Activated T-helper 17 cell treated with anti-CD3 and anti-CD28 coated beads, Interleukin-2, amount 50 U/mL, for 72 hours (primary cell): ENCODE results near the gene MPHOSPH9. TPM values are rescaled to one million over a fixed set of nuclear protein-coding genes. Genes with fewer than 3 reads are reported as not detected.
A peak's percentile ranks its signal among the peaks of the same experiment; 100 is the strongest.

Experiments used
- ATAC-seq: fragments of 150-1000 bp; cut with Tn5 transposase; replicated peaks from 2 replicates; pipeline ENCODE4 v1.10.0; 2021; ENCODE audit warnings: mild to moderate bottlenecking, moderate library complexity
- H3K27ac Mint-ChIP-seq: one replicate; pipeline ENCODE4 v1.8.0; 2022; ENCODE audit warnings: mixed read lengths
- H3K27me3 Mint-ChIP-seq: one replicate; pipeline ENCODE4 v1.8.0; 2022; ENCODE audit warnings: mixed read lengths
- H3K36me3 Mint-ChIP-seq: one replicate; pipeline ENCODE4 v1.8.0; 2022; ENCODE audit warnings: low read depth, mild to moderate bottlenecking, mixed read lengths
- H3K4me1 Mint-ChIP-seq: one replicate; pipeline ENCODE4 v1.8.0; 2022; ENCODE audit warnings: mixed read lengths
- H3K4me3 Mint-ChIP-seq: one replicate; pipeline ENCODE4 v1.8.0; 2022; ENCODE audit warnings: mild to moderate bottlenecking, mixed read lengths
- H3K9me3 Mint-ChIP-seq: one replicate; pipeline ENCODE4 v1.8.0; 2022; ENCODE audit warnings: mixed read lengths
- total RNA-seq, 2 donors: library from RNA; stranded (reverse); gene quantifications; one replicate each; pipeline ENCODE4 v1.2.3, GENCODE V29; 2022

Gene MPHOSPH9
- total RNA-seq, 2 donors from 2014 or later, result 72.3 to 77.1 TPM

DNA sequence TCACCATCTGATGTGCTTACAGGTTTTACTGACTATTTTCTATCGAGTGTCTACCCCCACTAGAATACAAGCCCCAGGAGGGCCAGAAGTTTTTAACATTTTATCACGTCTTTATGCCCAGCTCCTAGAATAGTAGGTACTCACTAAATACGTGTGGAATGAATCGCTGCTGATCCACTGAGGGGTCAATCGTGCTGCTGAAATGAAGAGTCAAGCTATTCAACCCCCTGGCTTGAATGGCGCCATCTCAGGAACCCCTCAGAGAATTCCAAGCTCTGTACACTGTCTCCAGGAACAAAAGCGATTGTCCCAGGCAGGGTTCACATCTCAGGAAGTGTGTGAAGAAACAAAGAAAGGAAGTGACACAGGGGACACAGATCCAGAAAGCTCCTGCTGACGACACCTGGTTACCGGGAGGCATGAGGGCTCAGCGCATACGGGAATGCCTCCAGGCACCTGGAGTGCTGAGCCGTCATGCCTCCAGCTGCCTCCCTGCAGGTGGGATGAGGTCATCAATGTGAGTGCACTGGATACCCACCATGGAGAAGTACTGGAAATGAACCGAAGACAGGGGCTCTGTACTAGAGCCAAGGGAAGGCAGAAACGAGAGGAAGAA is 127.6 kb downstream of the MPHOSPH9 start:
- peaks cover 22% of the 10 kb centered on the region for H3K4me1 Mint-ChIP-seq
- H3K27ac Mint-ChIP-seq, result peak overlapping the region; percentile 95
- no peak for ATAC-seq
- H3K27me3 Mint-ChIP-seq, result no peaks in the 10 kb centered on the region
- H3K4me3 Mint-ChIP-seq, result peak overlapping the region; percentile 74
- H3K36me3 Mint-ChIP-seq, result no peaks in the 10 kb centered on the region
- H3K9me3 Mint-ChIP-seq, result no peaks in the 10 kb centered on the region

DNA sequence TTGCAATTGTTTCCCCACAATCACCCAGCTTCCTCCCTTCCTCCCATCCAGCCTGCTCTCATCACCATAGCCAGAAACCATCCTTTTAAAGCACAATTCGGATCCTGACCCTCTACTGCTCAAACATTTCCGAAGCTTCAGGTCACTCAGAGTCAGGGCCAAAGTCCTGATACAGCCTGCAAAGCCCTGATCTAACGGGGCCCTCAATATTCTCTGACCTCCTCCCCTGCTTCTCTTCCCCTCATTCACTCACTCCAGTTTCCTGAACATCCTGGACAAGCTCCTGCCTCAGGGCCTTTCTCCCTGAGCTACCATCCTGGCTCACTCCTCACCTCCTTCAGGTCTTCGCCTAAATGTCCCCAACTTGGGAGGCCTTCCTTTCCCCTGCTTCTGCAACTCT is 128.1 kb downstream of the MPHOSPH9 start:
- Mint-ChIP-seq H3K27me3 (no peaks in the 10 kb centered on the region), H3K4me1 (peaks cover 22% of the 10 kb centered on the region), H3K27ac (no peak overlapping the region)

More for the DNA sequence above, 128.1 kb downstream of the MPHOSPH9 start:
- ATAC-seq, result no peak
- Mint-ChIP-seq H3K9me3 (no peaks in the 10 kb centered on the region), H3K4me3 (no peak overlapping the region), H3K36me3 (no peaks in the 10 kb centered on the region)

Other genes starting within 250 kb of the MPHOSPH9 start
- 1 to 10 TPM; 4.1 to 4.6 TPM for gene PITPNM2, start 82.1 kb downstream of the MPHOSPH9 start, total RNA-seq
- gene MTRFR, start 295 bp upstream of the MPHOSPH9 start, total RNA-seq, result 10 to 100 TPM; 26.8 to 32.3 TPM
- gene CDK2AP1, start 38.7 kb upstream of the MPHOSPH9 start, total RNA-seq, result 10 to 100 TPM; 25.1 to 41.9 TPM
- 10 to 100 TPM; 59.8 to 64.0 TPM for gene SBNO1, start 131.7 kb upstream of the MPHOSPH9 start, total RNA-seq
- gene KMT5A, start 151.0 kb upstream of the MPHOSPH9 start, total RNA-seq, result 10 to 100 TPM; 48.9 to 67.2 TPM
- gene RILPL2, start 203.5 kb upstream of the MPHOSPH9 start, total RNA-seq, result 10 to 100 TPM; 12.3 to 12.6 TPM
- gene SNRNP35, start 225.0 kb upstream of the MPHOSPH9 start, total RNA-seq, result 10 to 100 TPM; 23.5 to 31.4 TPM